ENCODE measurements around the gene RASGEF1C.

The RASGEF1C gene

GRCh38 chr5:180098526-180098925, 110.5 kb downstream of the RASGEF1C start:
- Histone ChIP-seq H3K4me3 (no peak overlapping the region), H3K27ac (no peak overlapping the region)
- TF ChIP-seq CTCF (IDR thresholded peaks at IDR 0.05), result no peak
- peak; percentile 61 for DNase-seq (ENCODE audit: low spot score)

- no peak for TF ChIP-seq CTCF (IDR thresholded peaks at IDR 0.05)
- H3K27ac ChIP-seq, result no peak overlapping the region
- no peak for DNase-seq (ENCODE audit: low spot score)
- H3K4me3 ChIP-seq, result no peak overlapping the region
Observed at GRCh38 chr5:180097926-180098325, 111.1 kb downstream of the RASGEF1C start.

- Histone ChIP-seq H3K4me3 (no peak overlapping the region), H3K27ac (no peak overlapping the region)
- TF ChIP-seq CTCF (IDR thresholded peaks at IDR 0.05), result no peak
- no peak for DNase-seq (ENCODE audit: low spot score)
Observed at GRCh38 chr5:180097163-180097894, 111.7 kb downstream of the RASGEF1C start.

GRCh38 chr5:180096616-180097015, 112.4 kb downstream of the RASGEF1C start:
- DNase-seq (ENCODE audit: low spot score), result no peak
- Histone ChIP-seq H3K4me3 (no peak overlapping the region), H3K27ac (no peak overlapping the region)
- no peak for TF ChIP-seq CTCF (IDR thresholded peaks at IDR 0.05)

GRCh38 chr5:180095545-180095944, 113.5 kb downstream of the RASGEF1C start:
- no peak for TF ChIP-seq CTCF (IDR thresholded peaks at IDR 0.05)
- H3K27ac ChIP-seq, result no peak overlapping the region
- H3K4me3 ChIP-seq, result no peak overlapping the region
- DNase-seq (ENCODE audit: low spot score), result no peak

GRCh38 chr5:180093651-180094382, 115.2 kb downstream of the RASGEF1C start:
- no peak for TF ChIP-seq CTCF (IDR thresholded peaks at IDR 0.05)
- Histone ChIP-seq H3K27ac (no peak overlapping the region), H3K4me3 (no peak overlapping the region)
- DNase-seq (ENCODE audit: low spot score), result no peak

GRCh38 chr5:180093241-180093640, 115.8 kb downstream of the RASGEF1C start:
- DNase-seq (ENCODE audit: low spot score), result no peak
- no peak overlapping the region for H3K27ac ChIP-seq
- H3K4me3 ChIP-seq, result no peak overlapping the region
- no peak for TF ChIP-seq CTCF (IDR thresholded peaks at IDR 0.05)
